ENCODE results near the gene CLEC16A.

- TF ChIP-seq CTCF (conservative IDR thresholded peaks at IDR 0.05; ENCODE audit: low read depth in 2 of 2), result no peak
- no peak for TF ChIP-seq POLR2AphosphoS5 (IDR thresholded peaks at IDR 0.05; ENCODE audit: low read depth)
- no peak for TF ChIP-seq EZH2 (IDR thresholded peaks at IDR 0.05; ENCODE audit: low read depth, unreplicated experiment)
- TF ChIP-seq ETS1 (IDR thresholded peaks at IDR 0.05), result no peak
- no peak for TF ChIP-seq EZH2phosphoT487 (IDR thresholded peaks at IDR 0.05; ENCODE audit: unreplicated experiment)
- TF ChIP-seq STAT1 (IDR thresholded peaks at IDR 0.05; ENCODE audit: unreplicated experiment), result no peak
- no peak for TF ChIP-seq REST (IDR thresholded peaks at IDR 0.05; ENCODE audit: unreplicated experiment)
Observed at GRCh38 chr16:11104168-11105037, 160.0 kb downstream of the CLEC16A start.

Data from GM23338 (cell line).